GM21423 (cell line): ENCODE measurements around the gene IFRD1.
"Not testable (repeated sequence)": the region's sequence is repeated elsewhere in the genome, so short reads cannot be mapped to it uniquely, and the experiment has no call there.

ENCODE experiments used
- ATAC-seq: cut with Tn5 transposase; IDR thresholded peaks from one replicate; pipeline ENCODE4 v1.9.1; 2021; ENCODE audit warnings: mild to moderate bottlenecking, moderate library complexity; ENCODE audit not compliant: unreplicated experiment

Gene IFRD1

DNA sequence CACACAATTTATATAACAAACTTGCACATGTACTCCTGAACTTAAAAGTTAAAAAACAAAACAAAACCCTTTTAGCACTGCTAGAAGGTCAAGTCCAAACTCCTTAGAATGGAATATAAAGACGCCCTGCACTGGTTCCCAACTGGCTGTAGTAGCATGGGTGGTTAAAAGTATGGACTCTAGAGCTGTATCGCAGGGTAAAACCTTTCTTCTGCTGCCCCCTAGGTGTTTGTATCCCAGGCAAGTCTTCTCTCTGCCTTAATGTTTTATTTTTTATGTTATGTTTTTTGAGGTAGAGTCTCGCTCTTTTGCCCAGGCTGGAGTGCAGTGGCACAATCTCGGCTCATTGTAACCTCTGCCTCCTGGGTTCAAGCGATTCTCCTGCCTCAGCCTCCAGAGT is 65.7 kb downstream of the IFRD1 start:
- no peak for ATAC-seq

DNA sequence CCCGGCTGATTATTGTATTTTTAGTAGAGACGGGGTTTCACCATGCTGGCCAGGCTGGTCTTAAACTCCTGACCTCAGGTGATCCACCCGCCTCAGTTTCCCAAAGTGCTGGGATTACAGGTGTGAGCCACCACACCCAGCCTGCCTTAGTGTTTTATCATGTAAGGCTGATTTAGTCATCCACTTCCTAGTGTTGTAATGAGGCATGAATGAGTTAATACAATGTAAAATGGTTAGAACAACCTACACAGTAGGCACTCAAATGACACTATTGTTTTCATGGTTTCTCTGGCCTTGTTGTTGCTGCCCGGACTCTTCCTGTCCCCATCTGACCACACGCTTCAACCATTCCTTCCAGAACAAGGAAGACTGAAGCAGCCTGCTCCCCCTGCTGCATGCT is 66.2 kb downstream of the IFRD1 start:
- not testable (repeated sequence) for ATAC-seq

DNA sequence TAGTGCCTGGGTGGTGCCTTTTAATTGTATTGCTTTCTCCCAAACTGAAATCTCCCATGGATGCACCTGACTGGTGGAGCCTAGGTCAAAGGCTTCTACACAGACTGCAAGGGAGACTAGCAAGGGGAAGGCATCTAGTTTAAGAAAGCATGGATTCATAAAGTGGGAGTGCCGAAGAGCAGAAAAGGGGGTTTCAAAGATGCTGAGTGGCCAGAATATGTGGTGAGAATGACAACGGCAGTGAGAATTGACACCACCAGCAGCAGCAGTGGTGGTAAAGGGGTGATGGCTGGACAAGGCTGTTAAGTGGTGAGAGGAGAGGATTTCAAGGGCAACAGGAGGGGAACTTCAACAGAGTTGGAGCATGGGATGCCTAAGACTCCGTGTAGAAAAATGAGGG is 67.2 kb downstream of the IFRD1 start:
- no peak for ATAC-seq

DNA sequence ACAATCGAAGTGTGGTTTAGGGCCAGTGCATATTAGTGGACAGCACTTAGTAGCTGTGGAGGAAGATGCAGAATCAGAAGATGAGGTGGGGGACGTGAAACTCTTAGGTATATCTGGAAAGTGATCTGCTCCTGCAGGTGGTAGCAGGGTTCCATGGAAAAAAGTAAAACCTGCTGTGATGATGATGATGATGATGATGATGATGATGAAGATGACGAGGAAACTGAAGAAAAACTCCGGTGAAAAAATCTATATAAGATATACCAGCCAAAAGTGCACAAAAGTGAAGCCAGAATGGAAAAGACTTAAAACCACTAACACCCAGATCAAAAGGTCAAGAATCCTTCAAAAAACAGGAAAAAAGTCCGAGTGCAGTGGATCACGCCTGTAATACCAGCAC is 70.5 kb downstream of the IFRD1 start:
- no peak for ATAC-seq

DNA sequence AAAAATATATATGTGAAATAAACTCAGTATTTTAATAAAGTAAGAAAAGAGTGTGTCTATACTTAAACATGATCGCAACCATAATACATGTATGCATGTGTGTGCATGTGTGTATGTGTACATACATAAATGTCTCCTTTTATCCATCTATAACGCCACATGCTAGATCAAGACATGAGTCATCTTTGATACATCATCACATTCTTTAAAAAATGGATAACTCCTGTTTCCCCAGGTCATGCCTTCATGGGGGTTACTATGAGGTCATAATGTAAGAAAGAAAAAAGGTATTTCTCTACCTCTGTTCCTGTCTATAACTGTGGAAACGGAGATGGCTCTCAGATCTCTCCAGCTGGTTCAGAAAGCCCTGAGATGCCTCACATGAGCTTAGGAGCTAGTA is 71.7 kb downstream of the IFRD1 start:
- ATAC-seq = no peak

DNA sequence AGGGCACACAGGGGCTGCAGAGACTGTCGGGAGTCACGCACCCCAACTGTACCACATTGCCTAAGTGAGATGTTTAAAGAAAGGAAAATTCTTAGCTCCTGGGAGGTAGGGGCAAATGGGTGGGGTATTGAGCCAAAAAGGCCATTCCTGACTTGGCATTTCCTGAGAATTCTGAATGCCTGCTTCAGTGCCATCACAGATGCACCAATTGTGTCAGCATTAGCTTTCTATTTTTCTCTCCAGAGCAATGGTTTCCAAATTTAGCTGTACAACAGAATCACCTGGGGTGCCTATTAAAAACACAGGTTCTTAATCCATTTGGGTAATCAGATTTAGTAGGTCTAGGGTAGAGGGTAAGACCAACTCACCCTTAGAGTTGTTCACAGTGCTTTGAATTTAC is 73.6 kb downstream of the IFRD1 start:
- no peak for ATAC-seq
